Hypothalamus (tissue), 51 donors: ENCODE measurements around the gene IL32.
"Not testable (repeated sequence)": the region's sequence is repeated elsewhere in the genome, so short reads cannot be mapped to it uniquely, and the experiment has no call there.

Experiments
- DNase-seq, 51 donors: peaks; one replicate each; lab custom pipeline; 2025; lab: John Stamatoyannopoulos, UW

IL32 gene

GRCh38 chr16:3066440-3066748, 954 bp downstream of the IL32 start:
- DNase-seq, result no peak

GRCh38 chr16:3068487-3068886, 3.0 kb downstream of the IL32 start:
- DNase-seq, result no peak

- not testable (repeated sequence) for DNase-seq
Observed at GRCh38 chr16:3069146-3069545, 3.7 kb downstream of the IL32 start.

DNA sequence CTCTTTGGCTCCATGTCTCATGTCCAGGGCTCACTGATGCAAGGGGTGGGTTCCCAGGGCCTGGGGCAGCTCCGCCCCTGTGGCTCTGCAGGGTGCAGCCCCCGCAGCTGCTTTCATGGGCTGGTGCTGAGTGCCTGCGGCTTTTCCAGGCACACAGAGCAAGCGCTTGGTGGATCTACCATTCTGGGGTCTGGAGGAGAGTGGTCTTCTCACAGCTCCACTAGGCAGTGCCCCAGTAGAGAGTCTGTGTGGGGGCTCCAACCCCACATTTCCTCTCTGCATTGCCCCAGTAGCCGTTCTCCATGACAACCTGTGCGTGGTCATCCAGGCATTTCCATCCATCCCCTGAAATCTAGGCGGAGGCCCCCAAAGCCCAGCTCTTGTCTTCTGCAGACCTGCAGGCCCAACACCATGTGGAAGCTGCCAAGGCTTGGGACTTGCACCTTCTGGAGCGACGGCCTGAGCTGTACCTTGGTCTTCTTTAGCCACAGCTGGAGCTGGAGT, 5.2 kb downstream of the IL32 start:
- DNase-seq, result no peak

DNA sequence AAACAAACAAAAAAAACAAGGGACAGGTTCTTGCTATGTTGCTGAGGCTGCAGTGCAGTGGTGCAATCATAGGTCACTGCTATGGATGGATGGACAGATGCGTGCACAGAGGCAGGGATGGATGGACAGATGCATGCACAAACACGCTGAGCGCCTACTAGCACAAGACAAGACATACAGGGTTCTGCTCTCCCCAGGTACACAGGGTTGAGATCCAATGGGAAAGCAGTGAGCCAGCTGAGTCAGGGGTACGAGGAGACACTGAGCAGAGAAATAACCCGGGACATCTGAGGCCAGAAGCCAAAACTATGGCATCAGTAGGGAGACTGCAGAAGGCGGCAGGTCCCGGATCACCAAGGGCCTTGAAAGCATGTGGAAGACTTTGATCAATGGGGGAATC, 6.2 kb downstream of the IL32 start:
- DNase-seq, result no peak

- not testable (repeated sequence) for DNase-seq
Observed at GRCh38 chr16:3072148-3072547, 6.7 kb downstream of the IL32 start.

DNA sequence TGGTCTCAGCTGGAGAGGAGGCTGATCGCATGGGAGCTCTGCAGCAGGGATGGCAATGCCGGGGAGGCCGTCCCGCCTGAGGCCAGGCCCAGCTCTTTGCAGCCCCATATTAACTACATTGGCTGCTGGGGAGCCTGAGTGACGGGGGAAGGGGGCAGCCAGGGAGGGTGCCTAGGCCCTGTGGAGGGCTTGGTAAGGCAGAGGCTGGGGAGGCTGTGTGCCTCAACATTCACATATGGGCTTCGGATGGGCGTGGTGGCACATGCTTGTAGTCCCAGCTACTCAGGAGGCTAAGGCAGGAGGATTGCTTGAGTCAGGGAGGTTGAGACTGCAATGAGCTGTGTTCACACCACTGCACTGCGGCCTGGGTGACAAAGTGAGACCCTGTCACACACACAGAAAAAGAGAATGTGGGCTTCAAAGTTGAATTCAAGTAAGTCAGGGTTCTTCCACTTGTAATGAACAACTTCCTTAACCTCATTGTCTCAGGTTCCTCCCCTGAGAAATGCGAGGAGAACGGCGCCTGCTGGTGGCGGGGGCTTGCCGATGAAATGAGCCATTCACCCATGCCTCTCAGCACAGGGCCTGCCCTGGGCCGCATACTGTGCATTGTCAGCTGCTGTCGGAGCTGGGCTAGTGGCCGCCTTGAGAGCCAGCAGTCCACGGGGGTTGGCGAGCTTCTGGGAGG, 7.3 kb downstream of the IL32 start:
- not testable (repeated sequence) for DNase-seq

- no peak for DNase-seq
Observed at GRCh38 chr16:3073448-3073847, 8.0 kb downstream of the IL32 start.

DNA sequence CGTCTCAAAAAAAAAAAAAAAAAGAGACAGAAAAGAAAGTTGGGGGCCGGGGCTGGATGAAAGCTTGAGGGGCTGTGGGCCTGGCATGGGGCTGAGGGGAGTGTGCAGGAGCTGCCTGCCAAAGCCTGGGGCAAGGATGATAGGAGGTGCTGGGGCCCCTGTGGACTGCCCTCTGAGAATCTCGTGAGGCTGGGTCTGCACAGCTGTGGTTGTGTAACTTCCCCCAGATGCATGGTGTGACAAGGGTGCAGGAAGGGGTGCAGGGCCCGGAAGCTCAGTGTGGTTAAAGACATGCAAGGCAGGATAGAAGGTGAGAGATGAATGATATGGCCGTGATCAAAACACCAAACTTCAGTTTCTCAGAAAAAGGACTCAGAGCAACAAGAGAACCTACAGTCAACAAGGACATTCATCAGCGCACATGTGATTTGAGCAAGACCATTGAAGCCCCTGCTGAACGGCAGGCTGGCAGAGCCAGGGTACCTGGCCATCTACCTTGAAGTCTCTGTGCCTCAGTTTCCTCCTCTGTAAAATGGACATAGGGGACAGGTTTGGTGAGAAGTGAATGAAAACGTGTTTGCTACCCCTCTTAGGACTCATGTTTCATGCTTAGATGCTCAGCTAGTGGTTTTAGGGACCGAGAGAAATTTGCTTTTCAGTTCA, 9.6 kb downstream of the IL32 start:
- DNase-seq, result no peak

DNA sequence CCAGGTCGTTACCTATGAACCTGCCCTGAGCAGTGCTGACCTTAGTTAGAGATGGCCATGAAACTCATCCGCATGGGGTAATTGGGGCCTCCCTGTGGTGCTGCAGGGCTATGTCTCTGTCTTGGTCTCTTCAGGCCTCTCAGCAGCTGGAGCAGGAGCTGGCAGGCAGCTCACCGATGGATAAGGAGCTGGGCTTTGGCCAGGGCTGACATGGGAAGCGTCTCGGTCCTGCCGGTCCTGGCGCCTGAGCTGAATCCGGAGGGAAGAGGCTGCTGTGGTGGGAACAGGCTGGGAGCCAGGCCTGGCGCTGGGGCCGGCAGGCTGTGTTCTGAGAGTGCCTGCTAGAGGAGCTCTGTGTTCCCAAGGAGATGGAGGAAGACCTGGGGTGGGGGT, 10.1 kb downstream of the IL32 start:
- DNase-seq, result peak in 8 of 51 donors; percentile 6 to 23 (median 12)

DNA sequence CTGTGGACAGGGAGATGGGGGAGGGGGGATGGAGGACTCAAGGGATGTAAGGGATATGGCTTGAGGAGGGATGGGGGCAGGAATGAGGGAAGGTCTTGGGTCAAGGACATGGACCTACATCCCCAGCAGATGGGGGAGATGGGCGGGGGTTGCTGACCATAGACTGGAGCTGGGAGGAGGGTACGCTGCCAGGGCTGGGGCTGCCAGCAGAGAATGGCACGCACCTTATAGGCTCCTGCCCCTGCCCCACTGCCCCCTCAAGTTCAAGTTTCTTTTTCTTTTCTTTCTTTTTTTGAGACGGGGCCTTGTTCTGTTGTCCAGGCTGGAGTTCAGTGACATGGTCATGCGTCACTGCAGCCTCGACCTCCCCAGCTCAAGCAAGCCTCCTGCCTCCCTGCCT, 10.5 kb downstream of the IL32 start:
- not testable (repeated sequence) for DNase-seq

- DNase-seq, result no peak
Observed at GRCh38 chr16:3076577-3076976, 11.1 kb downstream of the IL32 start.

GRCh38 chr16:3080024-3080423, 14.6 kb downstream of the IL32 start:
- no peak for DNase-seq

- DNase-seq, result not testable (repeated sequence)
Observed at GRCh38 chr16:3081957-3082356, 16.5 kb downstream of the IL32 start.

DNA sequence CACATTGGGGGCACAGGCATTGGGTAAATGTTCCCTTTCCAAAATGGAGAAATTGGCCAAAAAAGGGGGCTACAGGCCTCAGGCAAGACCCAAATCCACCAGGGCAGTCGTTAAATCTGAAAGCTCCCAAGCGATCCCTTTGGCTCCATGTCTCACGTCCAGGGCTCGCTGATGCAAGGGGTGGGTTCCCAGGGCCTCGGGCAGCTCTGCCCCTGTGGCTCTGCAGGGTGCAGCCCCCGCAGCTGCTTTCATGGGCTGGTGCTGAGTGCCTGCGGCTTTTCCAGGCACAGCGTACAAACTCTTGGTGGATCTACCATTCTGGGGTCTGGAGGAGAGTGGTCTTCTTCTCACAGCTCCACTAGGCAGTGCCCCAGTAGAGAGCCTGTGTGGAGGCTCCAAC, 18.0 kb downstream of the IL32 start:
- not testable (repeated sequence) for DNase-seq

DNA sequence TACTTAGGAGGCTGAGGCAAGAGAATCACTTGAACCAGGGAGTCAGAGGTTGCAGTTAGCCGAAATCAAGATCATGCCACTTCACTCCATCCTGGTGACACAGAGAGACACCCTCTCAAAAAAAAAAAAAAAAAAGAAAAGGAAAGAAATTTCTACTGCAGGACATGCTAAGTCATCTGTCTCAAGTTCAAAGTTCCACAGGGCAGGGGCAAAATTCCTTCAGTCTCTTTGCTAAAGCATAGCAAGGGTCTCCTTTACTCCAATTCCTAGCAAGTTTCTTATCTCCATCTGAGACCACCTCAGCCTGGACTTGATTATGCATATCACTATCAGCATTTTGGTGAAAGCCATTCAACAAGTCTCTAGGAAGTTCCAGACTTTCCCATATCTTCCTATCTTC, 19.1 kb downstream of the IL32 start:
- DNase-seq, result no peak

DNA sequence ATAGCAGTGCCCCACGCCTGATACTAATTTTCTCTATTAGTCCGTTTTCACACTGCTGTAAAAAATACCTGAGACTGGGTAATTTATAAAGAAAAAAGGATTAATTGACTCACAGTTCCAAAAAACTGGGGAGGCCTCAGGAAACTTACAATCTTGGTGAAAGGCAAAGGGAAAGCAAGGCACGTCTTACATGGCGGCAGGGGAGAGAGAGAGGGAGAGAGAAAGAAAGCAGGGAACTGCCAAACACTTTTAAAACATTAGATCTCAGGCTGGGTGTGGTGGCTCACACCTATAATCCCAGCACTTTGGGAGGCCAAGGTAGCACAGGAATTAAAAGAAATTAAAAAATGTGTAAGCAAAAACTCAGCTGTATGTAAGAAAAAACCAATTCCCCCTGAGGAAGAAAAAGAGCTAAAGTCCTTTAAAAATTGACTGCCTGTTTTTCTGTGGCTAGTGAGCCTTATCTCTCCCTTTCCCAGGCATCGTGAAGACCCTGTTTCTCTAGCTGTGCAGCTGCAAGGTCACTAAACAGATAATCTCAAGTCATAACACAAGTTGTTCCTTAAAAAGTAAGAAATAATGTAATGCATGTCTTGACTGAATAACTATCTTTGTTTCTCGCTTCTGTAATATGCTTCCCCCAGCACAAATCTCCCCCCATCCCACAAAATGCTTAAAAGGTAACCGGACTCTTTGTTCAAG, 19.7 kb downstream of the IL32 start:
- DNase-seq, result no peak

DNA sequence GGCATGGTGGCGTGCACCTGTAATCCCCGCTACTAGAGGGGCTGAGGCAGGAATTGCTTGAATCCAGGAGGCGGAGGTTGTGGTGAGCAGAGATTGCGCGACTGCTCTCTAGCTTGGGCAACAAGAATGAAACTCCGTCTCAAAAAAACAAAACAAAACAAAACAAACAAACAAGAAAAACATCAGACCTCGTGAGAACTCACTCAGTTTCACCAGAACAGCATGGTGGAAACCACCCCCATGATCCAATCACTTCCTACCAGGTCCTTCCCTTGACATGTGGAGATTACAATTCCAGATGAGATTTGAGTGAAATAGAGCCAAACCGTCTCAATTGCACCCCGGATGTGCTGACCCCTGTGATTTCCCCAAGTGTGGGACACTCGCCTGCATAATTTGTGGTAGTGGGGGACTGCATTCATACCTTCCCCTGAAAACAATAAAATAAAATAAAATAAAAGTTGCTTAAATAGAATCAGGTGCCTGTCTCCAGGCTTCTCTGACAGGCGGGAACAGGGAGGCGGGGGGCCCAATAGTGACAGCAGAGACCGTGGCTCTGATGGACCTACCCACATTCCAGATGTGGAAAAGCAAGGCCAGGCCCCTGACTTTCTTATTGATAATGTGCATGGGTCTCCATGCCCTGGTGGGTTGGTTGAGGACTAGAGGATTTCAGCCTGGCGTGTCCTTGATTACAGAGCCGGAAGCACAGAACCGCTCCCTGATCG, 20.6 kb downstream of the IL32 start:
- no peak for DNase-seq

DNA sequence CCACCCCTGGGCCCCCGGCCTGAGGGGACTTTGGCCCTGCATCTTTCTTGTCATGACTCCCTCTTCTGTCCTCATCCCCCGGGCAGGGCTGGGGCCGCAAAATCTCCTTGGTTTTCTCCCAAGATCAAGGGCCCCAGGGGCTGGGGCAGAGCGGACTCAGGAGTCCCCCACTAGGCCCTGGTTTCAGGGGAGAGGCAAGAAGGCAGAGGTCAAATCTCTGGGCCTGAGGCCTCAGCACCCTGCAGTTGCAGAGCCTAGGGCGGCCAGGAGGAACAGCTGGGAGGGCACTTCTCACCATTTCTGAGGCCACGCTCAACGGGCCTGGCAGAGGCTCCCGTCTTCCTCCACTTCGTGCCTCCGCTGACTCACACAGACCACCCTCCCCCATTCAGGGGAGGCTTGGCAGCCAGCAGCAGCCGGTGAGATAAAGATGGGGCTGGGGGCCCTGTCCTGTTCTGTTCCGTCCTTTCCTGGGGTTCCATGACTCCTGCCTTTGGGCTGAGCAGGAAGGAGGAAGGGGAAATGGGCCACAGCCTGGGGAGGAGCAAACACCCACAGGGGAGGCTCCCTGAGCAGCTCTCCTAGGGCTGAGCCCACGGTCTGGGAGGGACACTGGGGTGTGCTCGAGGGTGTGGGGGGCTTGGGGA, 21.3 kb downstream of the IL32 start:
- no peak for DNase-seq
